Gastroesophageal sphincter (tissue), 4 donors: ENCODE data around the gene PTGR1. TPM values are rescaled to one million over a fixed set of nuclear protein-coding genes. Genes with fewer than 3 reads are reported as not detected.
A peak's percentile ranks its signal among the peaks of the same experiment; 100 is the strongest.

Experiments used
- ATAC-seq: fragments of 150-250 bp; one replicate; pipeline ENCODE4 v1.9.1; 2016; ENCODE audit warnings: mild to moderate bottlenecking, moderate library complexity
- H3K27ac ChIP-seq, 4 donors: fragments of 200-600 bp; sonication (generic) in 3 of 4; 1 replicate in 3 of 4; 2 replicates in 1 of 4; pipeline ENCODE4 v1.5.1; 2016 to 2019
- H3K27me3 ChIP-seq: fragments of 200-600 bp; sonication (generic); one replicate; pipeline ENCODE4 v1.5.1; 2019
- H3K36me3 ChIP-seq, 2 donors: fragments of 200-600 bp; sonication (generic); one replicate each; pipeline ENCODE4 v1.5.1; 2019; ENCODE audit warnings: control low read depth in 1 of 2
- H3K4me1 ChIP-seq, 3 donors: fragments of 200-600 bp; sonication (generic); 1 replicate in 2 of 3; 2 replicates in 1 of 3; pipeline ENCODE4 v1.5.1; 2016 to 2019; ENCODE audit warnings: control low read depth in 2 of 3
- H3K4me3 ChIP-seq, 2 donors: fragments of 200-600 bp; sonication (generic); one replicate each; pipeline ENCODE4 v1.5.1; 2019; ENCODE audit warnings: mild to moderate bottlenecking in 1 of 2, moderate library complexity in 1 of 2
- H3K9me3 ChIP-seq, 3 donors: fragments of 200-600 bp; sonication (generic); one replicate each; pipeline ENCODE4 v1.5.1; 2017 to 2019; ENCODE audit warnings: control low read depth in 2 of 3
- EP300 ChIP-seq: sonication (generic); formaldehyde crosslinking; IDR thresholded peaks from one replicate; pipeline ENCODE4 v1.6.1; 2017; ENCODE audit warnings: antibody characterized with exemption, mild to moderate bottlenecking
- POLR2A ChIP-seq, 2 donors: fragments of 450-650 bp; IDR thresholded peaks; one replicate each; pipeline ENCODE4 v1.6.1; 2017; ENCODE audit warnings: antibody characterized with exemption in 2 of 2, mild to moderate bottlenecking in 2 of 2, moderate library complexity in 1 of 2
- POLR2AphosphoS5 ChIP-seq: sonication (generic); formaldehyde crosslinking; IDR thresholded peaks from one replicate; pipeline ENCODE4 v1.6.1; 2017; ENCODE audit warnings: antibody characterized with exemption
- WGBS, 2 donors: methylation state at CpG; one replicate each; pipeline ENCODE4 v1.1.5; 2018; ENCODE audit warnings: low coverage in 1 of 2; 5-methylcytosine and 5-hydroxymethylcytosine counted together
- total RNA-seq, 4 donors: library from RNA; depleted of rRNA; stranded (reverse); fragments of >200 nt; gene quantifications; one replicate each; pipeline ENCODE4 v1.1.0, GENCODE V29; 2016

PTGR1 gene
- total RNA-seq, 4 donors from 2014 or later = 19.1 to 59.6 (median 43.7) TPM

GRCh38 chr9:111524731-111525055, 74.8 kb downstream of the PTGR1 start:
- WGBS, 2 donors = 20 to 60% methylated on average over 1 to 7 of the region's 7 CpGs
- Histone ChIP-seq H3K27ac (peak overlapping the region in 2 of 4 donors; percentile 77 to 88), H3K4me3 (peak overlapping the region; percentile 61 to 93), H3K27me3 (no peaks in the 10 kb centered on the region), H3K4me1 (peaks cover 0 to 20% (median 0%) of the 10 kb centered on the region in 3 donors), H3K9me3 (no peaks in the 10 kb centered on the region), H3K36me3 (peaks cover 0 to 25% of the 10 kb centered on the region in 2 donors)
- TF ChIP-seq EP300 = no peak
- no peak for ATAC-seq

DNA sequence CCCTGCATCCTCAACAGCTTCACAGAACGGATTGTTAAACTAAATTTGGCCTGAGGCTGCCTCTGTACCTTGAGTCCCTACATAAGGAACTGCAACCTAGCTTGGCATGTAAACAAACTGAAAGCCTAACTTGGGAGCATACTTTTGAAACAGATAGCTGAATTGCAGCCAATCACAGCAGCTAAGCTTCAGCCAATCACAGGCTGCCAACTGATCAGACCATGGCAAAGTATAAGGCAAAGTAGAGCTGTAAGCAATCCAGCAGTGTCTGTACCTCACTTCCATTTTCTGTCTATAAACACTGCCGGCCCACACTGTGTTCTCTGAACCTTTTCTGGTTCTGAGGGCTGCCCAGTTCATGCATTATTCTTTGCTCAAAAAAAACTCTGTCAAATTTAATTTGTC, 83.4 kb downstream of the PTGR1 start:
- no peaks in the 10 kb centered on the region for H3K9me3 ChIP-seq
- 59 to 74% methylated on average over 2 of the region's 2 CpGs for WGBS, 2 donors
- no peak for TF ChIP-seq POLR2A (IDR thresholded peaks at IDR 0.05)
- TF ChIP-seq POLR2AphosphoS5 = no peak
- H3K27me3 ChIP-seq = no peaks in the 10 kb centered on the region
- ATAC-seq = no peak
- H3K27ac ChIP-seq = no peak overlapping the region
- no peak overlapping the region for H3K4me3 ChIP-seq
- no peaks in the 10 kb centered on the region for H3K36me3 ChIP-seq
- H3K4me1 ChIP-seq = no peaks in the 10 kb centered on the region

- Histone ChIP-seq H3K4me1 (no peaks in the 10 kb centered on the region), H3K27ac (no peak overlapping the region), H3K27me3 (no peaks in the 10 kb centered on the region), H3K9me3 (no peaks in the 10 kb centered on the region), H3K36me3 (no peaks in the 10 kb centered on the region), H3K4me3 (no peak overlapping the region)
- ATAC-seq = no peak
- no peak for TF ChIP-seq EP300
- no peak for TF ChIP-seq POLR2AphosphoS5
- TF ChIP-seq POLR2A (IDR thresholded peaks at IDR 0.05) = no peak
Measured at GRCh38 chr9:111514967-111515366, 84.5 kb downstream of the PTGR1 start.

Other genes with a start within 250 kb of the PTGR1 start
- gene ECPAS, start 115.3 kb downstream of the PTGR1 start, total RNA-seq = 100 to 1,000 TPM in 1 of 4 donors, 10 to 100 TPM in 3; 75.5 to 114 (median 94.3) TPM
- 10 to 100 TPM; 10.8 to 30.5 (median 21.4) TPM for gene ZNF483, start 74.5 kb downstream of the PTGR1 start, total RNA-seq
- 1 to 10 TPM; 7.9 to 9.9 (median 9.2) TPM for gene DNAJC25, start 31.7 kb upstream of the PTGR1 start, total RNA-seq
- 10 to 100 TPM; 41.4 to 96.4 (median 82.0) TPM for gene GNG10, start 62.0 kb upstream of the PTGR1 start, total RNA-seq
- not detected for gene SHOC1, start 195.3 kb upstream of the PTGR1 start, total RNA-seq